ENCODE measurements around the gene EID1. TPM values are rescaled to one million over a fixed set of nuclear protein-coding genes. Genes with fewer than 3 reads are reported as not detected.

EID1 gene
- total RNA-seq, 1 donor from 2014 or later: 247 TPM

DNA sequence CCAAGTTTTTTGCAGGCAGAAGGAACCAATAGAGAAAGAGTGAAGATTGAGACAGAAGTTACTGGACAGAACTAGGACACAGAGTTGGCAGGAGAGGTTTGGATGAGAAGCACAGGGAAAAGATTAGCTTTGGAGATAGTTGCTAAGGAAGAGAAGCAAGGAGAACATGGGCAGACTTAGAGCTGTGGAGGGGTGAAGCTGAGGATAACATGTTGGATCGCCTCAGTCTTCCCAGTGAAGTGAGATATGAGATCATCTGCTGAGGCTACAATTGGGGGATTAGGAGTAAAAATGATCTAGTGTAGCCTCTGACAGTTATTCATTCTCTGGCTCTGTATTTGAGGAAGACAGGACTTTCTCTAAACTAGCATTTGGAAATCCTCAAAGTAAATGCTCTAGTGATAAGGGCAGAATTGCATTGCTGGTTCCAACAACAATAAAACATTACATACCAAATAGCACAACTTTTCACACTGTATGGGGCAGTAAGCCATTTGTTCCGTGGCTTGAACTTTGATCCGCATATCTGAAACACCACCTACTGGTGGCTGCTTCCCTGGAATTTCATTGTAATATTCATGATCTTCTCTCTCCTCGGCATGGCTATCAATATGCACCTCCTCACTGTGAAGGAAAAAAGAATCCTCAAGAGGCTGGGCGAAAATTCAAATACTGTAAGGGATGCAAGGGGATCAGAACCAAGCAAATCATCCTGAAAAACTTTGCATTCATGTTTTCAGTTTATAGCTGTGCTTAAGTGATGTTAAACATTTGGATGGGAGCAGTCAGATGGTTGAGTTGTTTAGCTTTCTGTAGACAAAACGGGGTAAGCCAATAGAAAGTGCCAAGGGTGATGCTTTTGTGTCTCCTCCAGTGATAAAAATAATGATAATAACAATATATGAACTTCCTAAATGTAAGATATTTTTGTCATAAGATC is 22.2 kb upstream of the EID1 start:
- Histone ChIP-seq H3K9me3 (no peaks in the 10 kb centered on the region), H3K4me3 (no peak overlapping the region), H3K36me3 (no peaks in the 10 kb centered on the region), H3K27ac (no peak overlapping the region), H3K27me3 (no peaks in the 10 kb centered on the region), H3K4me1 (no peaks in the 10 kb centered on the region)
- DNase-seq (ENCODE audit: low spot score in 2 of 2): no peak
- TF ChIP-seq, protein P1, sequence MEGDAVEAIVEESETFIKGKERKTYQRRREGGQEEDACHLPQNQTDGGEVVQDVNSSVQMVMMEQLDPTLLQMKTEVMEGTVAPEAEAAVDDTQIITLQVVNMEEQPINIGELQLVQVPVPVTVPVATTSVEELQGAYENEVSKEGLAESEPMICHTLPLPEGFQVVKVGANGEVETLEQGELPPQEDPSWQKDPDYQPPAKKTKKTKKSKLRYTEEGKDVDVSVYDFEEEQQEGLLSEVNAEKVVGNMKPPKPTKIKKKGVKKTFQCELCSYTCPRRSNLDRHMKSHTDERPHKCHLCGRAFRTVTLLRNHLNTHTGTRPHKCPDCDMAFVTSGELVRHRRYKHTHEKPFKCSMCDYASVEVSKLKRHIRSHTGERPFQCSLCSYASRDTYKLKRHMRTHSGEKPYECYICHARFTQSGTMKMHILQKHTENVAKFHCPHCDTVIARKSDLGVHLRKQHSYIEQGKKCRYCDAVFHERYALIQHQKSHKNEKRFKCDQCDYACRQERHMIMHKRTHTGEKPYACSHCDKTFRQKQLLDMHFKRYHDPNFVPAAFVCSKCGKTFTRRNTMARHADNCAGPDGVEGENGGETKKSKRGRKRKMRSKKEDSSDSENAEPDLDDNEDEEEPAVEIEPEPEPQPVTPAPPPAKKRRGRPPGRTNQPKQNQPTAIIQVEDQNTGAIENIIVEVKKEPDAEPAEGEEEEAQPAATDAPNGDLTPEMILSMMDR (IDR thresholded peaks at IDR 0.05): peak in 1 of 3 experiments; percentile 37
- intact Hi-C loops (cut with DNase I): no loop called here

DNA sequence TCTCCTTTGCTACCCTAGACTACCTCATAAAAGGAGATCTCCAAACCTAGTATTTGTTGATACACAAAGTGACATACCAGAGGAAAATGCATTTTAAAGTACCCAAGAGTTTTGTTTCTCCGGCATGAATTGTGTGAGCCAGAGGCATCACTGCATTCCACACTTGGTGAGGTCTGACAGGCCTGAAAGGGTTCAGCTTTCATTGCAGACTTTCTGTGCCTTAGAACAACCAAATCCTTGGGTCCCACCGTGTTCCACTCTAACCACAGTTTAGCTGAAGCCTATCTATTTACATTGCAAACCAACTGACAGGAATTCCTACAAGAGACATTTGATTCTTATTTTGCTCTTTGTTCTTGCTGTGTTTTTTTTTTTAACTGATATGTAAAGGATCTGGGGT is 21.0 kb upstream of the EID1 start:
- TF ChIP-seq, protein P1 (IDR thresholded peaks at IDR 0.05): no peak
- Histone ChIP-seq H3K9me3 (no peaks in the 10 kb centered on the region), H3K27me3 (no peaks in the 10 kb centered on the region), H3K27ac (no peak overlapping the region), H3K4me1 (no peaks in the 10 kb centered on the region), H3K4me3 (no peak overlapping the region), H3K36me3 (no peaks in the 10 kb centered on the region)
- intact Hi-C loops (cut with DNase I): no loop called here
- DNase-seq (ENCODE audit: low spot score in 2 of 2): no peak

DNA sequence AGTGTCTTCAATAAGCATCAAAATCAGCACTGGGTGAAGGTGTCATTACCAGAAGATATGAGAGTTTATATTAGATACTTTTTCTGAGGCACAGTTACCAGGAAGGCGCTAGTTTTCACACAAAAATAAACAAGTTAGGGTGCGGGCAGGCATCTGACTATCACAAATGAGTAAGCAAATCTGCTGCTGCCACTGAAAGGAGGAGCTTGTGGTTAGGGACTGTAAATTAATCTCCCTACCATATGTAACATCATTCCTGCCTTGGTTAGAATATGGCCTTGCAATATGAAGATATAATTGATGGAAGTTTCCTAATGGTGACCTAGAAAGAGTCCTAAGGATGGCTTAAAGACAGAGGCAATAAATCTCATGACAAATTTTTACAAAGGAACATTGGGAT is 19.5 kb upstream of the EID1 start:
- no peak overlapping the region for H3K27ac ChIP-seq
- H3K27me3 ChIP-seq: no peaks in the 10 kb centered on the region
- DNase-seq (ENCODE audit: low spot score in 2 of 2): no peak
- intact Hi-C loops (cut with DNase I): no loop called here
- TF ChIP-seq, protein P1 (IDR thresholded peaks at IDR 0.05): no peak
- no peaks in the 10 kb centered on the region for H3K4me1 ChIP-seq
- H3K36me3 ChIP-seq: no peaks in the 10 kb centered on the region
- no peaks in the 10 kb centered on the region for H3K9me3 ChIP-seq
- H3K4me3 ChIP-seq: no peak overlapping the region

DNA sequence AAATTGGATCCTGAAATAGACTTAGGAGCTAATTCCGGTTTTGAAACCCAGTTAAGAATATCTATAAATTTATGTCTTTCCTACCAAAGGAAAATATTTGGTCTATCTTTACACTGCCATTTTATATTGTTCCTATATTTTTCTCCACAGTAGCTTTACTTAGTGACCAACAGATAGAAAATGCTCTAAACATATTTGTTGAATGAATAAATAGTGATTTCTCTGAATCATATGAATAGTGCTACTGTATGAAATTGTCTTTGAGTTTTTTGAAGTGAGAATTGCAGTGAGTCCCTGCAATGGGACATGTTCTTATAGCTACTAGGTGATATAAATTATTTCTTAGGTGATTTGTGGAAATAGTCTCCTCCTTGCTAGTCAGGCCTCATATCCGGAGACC is 18.5 kb upstream of the EID1 start:
- intact Hi-C loops (cut with DNase I): no loop called here
- H3K4me1 ChIP-seq: no peaks in the 10 kb centered on the region
- no peaks in the 10 kb centered on the region for H3K36me3 ChIP-seq
- H3K4me3 ChIP-seq: no peak overlapping the region
- TF ChIP-seq, protein P1 (IDR thresholded peaks at IDR 0.05): no peak
- no peak overlapping the region for H3K27ac ChIP-seq
- no peaks in the 10 kb centered on the region for H3K27me3 ChIP-seq
- DNase-seq (ENCODE audit: low spot score in 2 of 2): no peak
- H3K9me3 ChIP-seq: no peaks in the 10 kb centered on the region

DNA sequence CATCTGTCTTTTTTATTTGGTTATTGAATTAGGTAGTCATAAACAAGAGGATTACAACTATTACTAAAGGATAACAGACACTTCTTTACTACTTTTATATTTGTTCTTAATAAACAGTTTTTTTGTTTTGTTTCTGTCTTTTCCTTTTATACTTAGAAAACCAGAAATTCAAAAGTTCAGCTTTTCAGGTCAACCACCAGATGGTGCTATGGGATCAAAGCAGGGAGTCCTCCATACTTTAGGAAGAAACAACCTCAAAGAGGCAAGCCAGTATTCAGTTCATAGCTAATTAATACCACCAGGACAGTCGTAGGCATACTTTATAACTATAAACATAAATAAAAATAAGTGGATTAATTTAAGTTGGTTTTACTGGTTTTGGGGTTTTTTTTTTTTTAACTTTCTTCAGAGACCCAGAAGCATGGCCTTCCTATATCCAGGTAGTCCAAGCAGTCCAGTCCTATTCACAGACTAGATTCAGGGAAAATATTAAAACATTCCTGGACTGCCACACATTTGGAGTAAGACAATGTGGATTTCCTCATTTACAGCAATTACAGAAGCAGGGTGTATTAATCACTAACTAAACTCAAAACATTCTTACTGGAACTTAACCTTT is 16.0 kb upstream of the EID1 start:
- Histone ChIP-seq H3K36me3 (no peaks in the 10 kb centered on the region), H3K4me3 (no peak overlapping the region), H3K4me1 (no peaks in the 10 kb centered on the region), H3K27me3 (no peaks in the 10 kb centered on the region), H3K27ac (peak overlapping the region in 1 of 2 donors; percentile 26), H3K9me3 (no peaks in the 10 kb centered on the region)
- DNase-seq (ENCODE audit: low spot score in 2 of 2): no peak
- TF ChIP-seq, protein P1 (IDR thresholded peaks at IDR 0.05): peak; percentile 78 to 94 (median 80)
- intact Hi-C loops (cut with DNase I): loop anchor here (1.0 to 2.0 kb wide), 3 partner anchors 116 to 1283 kb away; no protein-coding TSS in a partner anchor
